MG63 (cell line): ENCODE data around the gene UBA5. TPM values are rescaled to one million over a fixed set of nuclear protein-coding genes. Genes with fewer than 3 reads are reported as not detected.
A peak's percentile ranks its signal among the peaks of the same experiment; 100 is the strongest.
"Not testable (repeated sequence)": the region's sequence is repeated elsewhere in the genome, so short reads cannot be mapped to it uniquely, and the experiment has no call there.

Source experiments
- DNase-seq: peaks from one replicate; pipeline ENCODE4 v3.0.0-alpha.2; 2020
- H3K27me3 ChIP-seq: fragments of 250-450 bp; sonication (Bioruptor Pico); 2 replicates; pipeline ENCODE4 v1.5.1; 2020; ENCODE audit warnings: mild to moderate bottlenecking, moderate library complexity
- H3K36me3 ChIP-seq: fragments of 250-450 bp; sonication (Bioruptor Pico); 2 replicates; pipeline ENCODE4 v1.5.1; 2020; ENCODE audit warnings: mild to moderate bottlenecking, moderate library complexity
- H3K4me3 ChIP-seq: fragments of 250-450 bp; sonication (Bioruptor Pico); 2 replicates; pipeline ENCODE4 v1.5.1; 2020; ENCODE audit warnings: mild to moderate bottlenecking, moderate library complexity
- H3K9me3 ChIP-seq: fragments of 250-450 bp; sonication (Bioruptor Pico); 2 replicates; pipeline ENCODE4 v1.5.1; 2020; ENCODE audit warnings: mild to moderate bottlenecking, moderate library complexity
- total RNA-seq: library from RNA; depleted of rRNA; stranded (reverse); fragments of >200 nt; shearing (Covaris generic); gene quantifications from 2 replicates; pipeline ENCODE4 v1.2.3, GENCODE V29; 2014; ENCODE audit warnings: low replicate concordance; rRNA removed

UBA5 gene
- total RNA-seq: 40.5 and 49.2 TPM in 2 replicates

GRCh38 chr3:132660052-132660810 lies at the start of gene UBA5:
UBA5 (plus strand) TSS chr3:132660329; CDS start chr3:132660538, 209 bp downstream.
- Histone ChIP-seq H3K36me3 (peaks cover 11% of the 10 kb centered on the region), H3K27me3 (no peaks in the 10 kb centered on the region), H3K9me3 (no peaks in the 10 kb centered on the region), H3K4me3 (peak within 1 kb of the TSS; percentile 94)
- peak; percentile 79 for DNase-seq

DNA sequence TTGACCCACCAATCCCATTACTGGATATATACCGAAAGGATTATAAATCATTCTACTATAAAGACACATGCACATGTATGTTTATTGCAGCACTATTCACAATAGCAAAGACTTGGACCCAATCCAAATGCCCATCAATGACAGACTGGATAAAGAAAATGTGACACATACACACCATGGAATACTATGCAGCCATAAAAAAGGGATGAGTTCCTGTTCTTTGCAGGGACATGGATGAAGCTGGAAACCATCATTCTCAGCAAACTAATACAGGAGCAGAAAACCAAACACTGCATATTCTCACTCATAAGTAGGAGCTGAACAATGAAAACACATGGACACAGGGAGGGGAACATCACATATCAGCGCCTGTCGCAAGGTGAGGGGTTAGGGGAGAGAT lies 44.8 kb upstream of the UBA5 start:
- H3K4me3 ChIP-seq, H3K27me3 ChIP-seq, DNase-seq, H3K9me3 ChIP-seq: not testable (repeated sequence)
- peaks cover 12% of the 10 kb centered on the region for H3K36me3 ChIP-seq

DNA sequence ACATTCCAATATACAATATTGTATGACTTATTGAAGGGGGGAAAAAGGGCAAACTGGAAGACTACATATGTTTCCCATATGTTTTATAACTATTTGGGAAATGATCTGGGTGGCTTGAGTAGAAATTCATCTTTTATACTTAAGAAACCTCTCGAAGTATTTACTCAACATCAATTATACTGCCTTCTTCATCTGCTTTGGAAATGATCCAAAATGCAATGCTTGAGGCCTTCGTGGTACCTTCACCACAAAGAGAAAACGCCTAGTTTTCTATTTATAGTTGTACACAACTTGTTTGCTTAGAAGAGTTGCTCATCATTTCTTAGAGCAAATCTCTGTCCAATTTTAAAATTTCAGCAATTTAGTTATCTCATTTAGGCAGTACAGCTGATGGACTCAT lies 44.2 kb upstream of the UBA5 start:
- Histone ChIP-seq H3K9me3 (peaks cover 10% of the 10 kb centered on the region), H3K27me3 (no peaks in the 10 kb centered on the region), H3K36me3 (peaks cover 12% of the 10 kb centered on the region), H3K4me3 (no peak overlapping the region)
- DNase-seq: no peak

GRCh38 chr3:132616780-132617179 lies 43.3 kb upstream of the UBA5 start:
- Histone ChIP-seq H3K9me3 (peaks cover 8% of the 10 kb centered on the region), H3K36me3 (peaks cover 12% of the 10 kb centered on the region), H3K27me3 (no peaks in the 10 kb centered on the region), H3K4me3 (no peak overlapping the region)
- DNase-seq: no peak

- H3K36me3 ChIP-seq: peaks cover 12% of the 10 kb centered on the region
- no peak overlapping the region for H3K4me3 ChIP-seq
- H3K9me3 ChIP-seq: no peaks in the 10 kb centered on the region
- no peak for DNase-seq
- no peaks in the 10 kb centered on the region for H3K27me3 ChIP-seq
Observed at GRCh38 chr3:132622148-132622547, 38.0 kb upstream of the UBA5 start.

- Histone ChIP-seq H3K9me3 (no peaks in the 10 kb centered on the region), H3K4me3 (no peak overlapping the region), H3K36me3 (peaks cover 13% of the 10 kb centered on the region), H3K27me3 (no peaks in the 10 kb centered on the region)
- no peak for DNase-seq
Observed at GRCh38 chr3:132622761-132623160, 37.4 kb upstream of the UBA5 start.

GRCh38 chr3:132623646-132624045 lies 36.5 kb upstream of the UBA5 start:
- Histone ChIP-seq H3K4me3 (no peak overlapping the region), H3K36me3 (peaks cover 14% of the 10 kb centered on the region), H3K27me3 (no peaks in the 10 kb centered on the region), H3K9me3 (no peaks in the 10 kb centered on the region)
- no peak for DNase-seq

- Histone ChIP-seq H3K4me3 (no peak overlapping the region), H3K27me3 (no peaks in the 10 kb centered on the region), H3K9me3 (no peaks in the 10 kb centered on the region), H3K36me3 (peaks cover 19% of the 10 kb centered on the region)
- DNase-seq: no peak
Observed at GRCh38 chr3:132624790-132625189, 35.3 kb upstream of the UBA5 start.

GRCh38 chr3:132625613-132626012 lies 34.5 kb upstream of the UBA5 start:
- Histone ChIP-seq H3K27me3 (no peaks in the 10 kb centered on the region), H3K36me3 (peaks cover 22% of the 10 kb centered on the region), H3K4me3 (no peak overlapping the region), H3K9me3 (no peaks in the 10 kb centered on the region)
- no peak for DNase-seq

GRCh38 chr3:132626955-132627354 lies 33.2 kb upstream of the UBA5 start:
- Histone ChIP-seq H3K9me3 (no peaks in the 10 kb centered on the region), H3K4me3 (no peak overlapping the region), H3K27me3 (no peaks in the 10 kb centered on the region), H3K36me3 (peaks cover 22% of the 10 kb centered on the region)
- DNase-seq: no peak

GRCh38 chr3:132628157-132628556 lies 32.0 kb upstream of the UBA5 start:
- no peaks in the 10 kb centered on the region for H3K9me3 ChIP-seq
- H3K36me3 ChIP-seq: peaks cover 25% of the 10 kb centered on the region
- DNase-seq: no peak
- no peak overlapping the region for H3K4me3 ChIP-seq
- no peaks in the 10 kb centered on the region for H3K27me3 ChIP-seq

DNA sequence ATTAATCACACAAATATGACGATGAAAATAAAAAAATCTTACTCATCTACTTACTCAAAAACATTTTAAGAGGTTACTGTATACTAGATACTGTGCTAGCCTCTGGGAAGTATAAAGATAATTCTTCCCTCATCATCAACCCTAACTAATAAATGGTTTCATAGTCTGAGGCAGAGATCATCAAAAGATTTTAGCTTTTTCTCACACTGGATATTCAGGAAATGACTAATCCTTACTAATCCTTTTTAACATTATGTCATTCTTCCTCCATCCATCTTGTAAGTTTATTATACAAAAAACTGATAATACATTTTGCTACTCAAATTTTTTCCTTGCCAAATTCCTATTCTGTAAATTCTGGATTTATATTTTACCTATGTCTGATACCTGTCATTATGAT lies 30.2 kb upstream of the UBA5 start:
- Histone ChIP-seq H3K36me3 (peaks cover 25% of the 10 kb centered on the region), H3K4me3 (no peak overlapping the region), H3K27me3 (no peaks in the 10 kb centered on the region), H3K9me3 (no peaks in the 10 kb centered on the region)
- DNase-seq: no peak

DNA sequence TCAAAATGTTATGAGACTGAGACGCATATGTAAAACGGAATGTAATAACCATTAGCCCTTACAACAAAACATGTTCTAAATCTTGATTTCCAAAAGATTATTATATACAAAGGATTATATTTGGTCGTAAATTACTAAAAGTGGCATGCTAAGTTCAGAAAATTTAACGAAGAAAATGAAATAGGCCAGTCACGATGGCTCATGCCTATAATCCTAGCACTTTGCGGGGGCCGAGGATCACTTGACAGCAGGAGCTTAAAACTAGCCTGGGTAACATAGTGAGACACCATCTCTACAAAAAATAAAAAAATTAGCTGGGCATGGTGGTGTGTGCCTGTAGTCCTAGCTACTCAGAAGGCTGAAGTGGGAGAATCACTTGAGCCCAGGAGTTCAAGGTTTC lies 29.5 kb upstream of the UBA5 start:
- Histone ChIP-seq H3K36me3 (peaks cover 25% of the 10 kb centered on the region), H3K9me3 (no peaks in the 10 kb centered on the region), H3K4me3 (no peak overlapping the region), H3K27me3 (no peaks in the 10 kb centered on the region)
- DNase-seq: no peak

GRCh38 chr3:132635052-132635451 lies 25.1 kb upstream of the UBA5 start:
- peaks cover 18% of the 10 kb centered on the region for H3K36me3 ChIP-seq

DNA sequence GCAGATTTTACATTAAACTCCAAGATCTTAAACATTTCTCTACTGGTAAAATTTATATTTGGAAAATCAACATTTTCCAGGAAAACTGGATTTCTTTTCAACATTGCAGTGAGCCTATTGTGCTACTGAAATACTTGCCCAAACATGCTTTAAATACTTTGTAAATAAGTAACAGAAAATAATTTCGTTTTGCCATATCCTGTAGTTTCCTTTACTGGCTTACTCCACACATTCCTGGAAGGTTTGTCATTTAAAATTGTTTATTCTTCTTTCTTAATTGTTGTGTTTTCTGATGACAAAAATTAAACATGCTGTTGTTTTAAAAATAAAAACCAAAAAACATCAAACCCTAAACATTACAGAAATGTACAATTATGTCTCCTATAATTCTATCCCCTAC lies 22.5 kb upstream of the UBA5 start:
- Histone ChIP-seq H3K36me3 (peaks cover 14% of the 10 kb centered on the region), H3K9me3 (no peaks in the 10 kb centered on the region), H3K27me3 (no peaks in the 10 kb centered on the region), H3K4me3 (no peak overlapping the region)
- no peak for DNase-seq

More at GRCh38 chr3:132635052-132635451, 25.1 kb upstream of the UBA5 start:
- Histone ChIP-seq H3K27me3 (no peaks in the 10 kb centered on the region), H3K9me3 (no peaks in the 10 kb centered on the region), H3K4me3 (no peak overlapping the region)
- DNase-seq: no peak

DNA sequence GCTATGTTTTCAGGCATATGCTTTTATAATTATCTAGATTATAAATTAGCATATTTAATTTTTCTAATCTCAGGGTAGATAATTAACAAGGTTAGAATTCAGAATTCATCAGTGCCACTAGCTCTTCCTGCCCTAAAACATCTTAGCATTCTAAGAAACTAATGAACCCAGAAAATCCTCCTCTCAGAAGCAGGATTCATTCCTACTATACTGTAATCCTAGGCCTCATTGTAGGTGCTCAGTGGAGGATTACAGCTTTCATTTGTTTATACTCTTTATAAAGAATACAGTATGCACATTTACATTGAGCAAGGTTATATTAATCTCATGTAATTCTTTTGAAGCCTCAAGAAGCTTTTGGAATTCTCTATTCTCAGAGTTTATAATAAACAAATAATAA lies 21.4 kb upstream of the UBA5 start:
- Histone ChIP-seq H3K36me3 (peaks cover 14% of the 10 kb centered on the region), H3K9me3 (no peaks in the 10 kb centered on the region), H3K4me3 (no peak overlapping the region), H3K27me3 (no peaks in the 10 kb centered on the region)
- no peak for DNase-seq

GRCh38 chr3:132641427-132641826 lies 18.7 kb upstream of the UBA5 start:
- H3K4me3 ChIP-seq, H3K27me3 ChIP-seq, DNase-seq, H3K9me3 ChIP-seq: not testable (repeated sequence)
- H3K36me3 ChIP-seq: peaks cover 13% of the 10 kb centered on the region

GRCh38 chr3:132641837-132642538 lies 18.1 kb upstream of the UBA5 start:
- DNase-seq: no peak
- H3K4me3 ChIP-seq: no peak overlapping the region
- no peaks in the 10 kb centered on the region for H3K27me3 ChIP-seq
- H3K9me3 ChIP-seq: 0 out of 2 replicates have a peak, but pooled peaks cover under 1% of the 10 kb centered on the region
- peaks cover 7% of the 10 kb centered on the region for H3K36me3 ChIP-seq
